T follicular helper cell (primary cell): ENCODE measurements around the gene CRACDL.
A peak's percentile ranks its signal among the peaks of the same experiment; 100 is the strongest.

Experiments used
- DNase-seq: peaks from one replicate; pipeline ENCODE4 v3.0.0-alpha.2; 2020; ENCODE audit warnings: low read depth

Gene CRACDL

DNA sequence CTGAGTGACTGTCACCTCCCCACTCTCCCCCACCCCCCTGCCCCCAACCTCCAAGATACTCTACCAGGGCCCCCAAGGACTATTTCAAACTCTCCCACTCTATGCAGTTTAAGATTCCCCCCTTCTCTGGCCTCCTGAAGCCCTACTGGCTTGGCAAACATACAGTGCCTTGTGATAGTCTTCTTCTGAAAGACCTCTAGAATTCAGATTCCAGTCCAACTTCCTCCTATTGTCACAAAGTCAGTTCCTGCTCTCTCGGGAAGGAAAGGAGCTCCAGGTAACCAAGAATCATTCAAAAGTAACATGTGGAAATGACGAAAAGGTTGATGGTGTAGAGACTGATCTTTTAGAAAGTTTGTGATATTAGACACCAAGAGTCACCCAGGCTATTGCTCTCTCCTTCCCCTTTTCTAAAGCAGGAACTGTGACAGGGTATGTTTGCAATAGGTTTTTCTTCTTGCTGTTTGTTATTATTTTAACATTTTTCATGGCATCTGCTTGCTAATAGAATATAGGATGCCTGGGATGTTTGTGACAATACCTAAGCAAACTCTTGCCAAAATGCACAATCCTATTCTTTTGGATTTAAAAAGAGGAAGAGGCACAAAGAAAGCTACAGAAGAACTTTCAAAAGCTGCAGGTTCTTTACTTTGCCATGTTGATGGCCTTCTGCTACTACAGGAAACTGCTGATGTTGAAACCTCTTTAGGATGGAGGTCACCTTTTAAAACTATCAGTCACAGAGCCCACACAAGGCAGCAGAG lies 111.6 kb downstream of the CRACDL start:
- no peak for DNase-seq

DNA sequence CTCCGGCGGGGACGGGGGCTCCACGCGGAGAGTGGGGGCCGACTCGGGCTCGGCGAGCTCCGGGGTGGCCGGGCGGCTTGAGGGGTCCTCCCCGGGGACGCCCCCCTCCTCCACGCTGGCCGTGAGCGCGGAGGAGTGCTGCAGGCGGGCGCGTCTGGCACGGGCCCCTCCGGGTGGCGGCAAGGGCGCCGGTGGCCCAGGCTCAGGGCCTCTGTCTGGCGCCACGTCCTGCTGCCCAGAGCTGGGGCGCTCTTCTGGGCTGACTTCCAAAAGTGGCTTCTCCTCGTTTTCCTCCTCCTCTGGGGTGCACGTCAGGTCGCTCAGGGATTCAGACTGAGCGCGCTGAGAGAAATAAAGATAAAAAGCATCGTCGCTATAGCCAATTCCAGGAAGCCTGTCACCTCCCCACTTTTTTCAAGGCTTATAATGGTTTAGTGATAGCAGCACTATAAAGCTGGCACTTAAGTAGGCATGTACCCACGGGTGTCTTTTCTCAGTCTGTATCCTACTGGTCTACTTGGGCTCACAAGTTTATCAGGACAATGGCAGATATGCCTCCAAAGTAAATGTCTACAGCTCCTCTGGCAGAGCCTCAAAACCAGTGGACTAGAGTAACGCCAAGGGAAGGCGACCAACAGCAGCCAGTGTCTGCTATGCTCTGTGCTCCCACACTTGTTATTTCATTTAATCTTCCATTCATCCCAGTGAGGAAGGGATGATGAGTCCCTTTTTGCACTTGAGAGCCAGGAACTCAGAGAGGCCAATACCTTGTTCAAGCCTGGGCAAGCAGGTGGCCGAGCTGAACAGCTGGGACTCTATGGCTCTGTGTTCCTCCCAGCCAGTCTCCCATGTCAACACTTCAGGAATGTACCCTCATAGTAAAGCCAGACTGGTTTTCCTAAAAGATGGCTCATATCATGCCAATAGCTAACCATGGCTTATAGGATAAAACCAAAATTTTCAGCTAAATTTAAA lies 112.5 kb downstream of the CRACDL start:
- no peak for DNase-seq

DNA sequence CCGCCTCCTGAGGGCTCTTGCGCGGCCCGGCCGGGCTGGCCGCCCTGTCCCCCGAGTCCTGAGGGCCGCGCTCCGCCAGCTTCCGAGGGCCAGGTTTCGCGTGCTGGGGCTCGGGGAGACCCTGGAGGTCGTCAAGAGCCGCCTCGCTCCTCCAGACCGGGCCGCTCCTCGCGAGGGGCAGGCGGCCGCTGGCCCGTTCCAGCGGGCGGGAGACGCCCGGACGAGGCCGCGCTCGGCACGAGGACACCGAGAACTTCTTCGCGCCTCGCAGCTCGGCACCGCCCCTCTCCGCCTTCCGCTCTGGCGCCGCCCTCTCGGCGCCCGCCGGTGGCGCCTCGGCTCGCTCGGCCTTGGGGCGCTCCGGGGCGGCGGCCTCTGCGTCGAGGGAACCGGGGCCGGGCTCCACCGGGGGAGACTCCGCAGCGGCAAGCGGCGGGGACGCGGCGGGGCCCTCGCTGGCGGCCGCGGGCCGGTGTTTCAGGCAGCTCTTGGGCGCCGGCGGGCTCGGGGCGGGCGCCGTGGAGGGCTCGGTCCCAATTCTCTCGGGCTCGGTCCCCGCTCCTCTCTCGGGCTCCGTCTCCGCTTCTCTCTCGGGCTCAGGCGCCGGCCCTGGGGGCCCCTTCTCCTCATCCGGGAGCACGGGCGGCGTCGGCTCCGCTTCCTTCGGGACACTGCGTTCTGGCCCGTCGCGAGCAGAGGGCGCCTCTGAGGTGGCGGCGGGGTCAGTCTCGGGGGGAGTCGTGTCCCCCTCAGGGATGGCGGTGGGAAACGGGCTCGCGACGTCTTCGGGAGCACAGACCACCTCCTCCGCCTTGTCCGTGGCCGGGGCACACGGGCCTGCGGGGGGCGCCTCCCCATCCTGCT lies 113.5 kb downstream of the CRACDL start:
- peak; percentile 36 for DNase-seq

DNA sequence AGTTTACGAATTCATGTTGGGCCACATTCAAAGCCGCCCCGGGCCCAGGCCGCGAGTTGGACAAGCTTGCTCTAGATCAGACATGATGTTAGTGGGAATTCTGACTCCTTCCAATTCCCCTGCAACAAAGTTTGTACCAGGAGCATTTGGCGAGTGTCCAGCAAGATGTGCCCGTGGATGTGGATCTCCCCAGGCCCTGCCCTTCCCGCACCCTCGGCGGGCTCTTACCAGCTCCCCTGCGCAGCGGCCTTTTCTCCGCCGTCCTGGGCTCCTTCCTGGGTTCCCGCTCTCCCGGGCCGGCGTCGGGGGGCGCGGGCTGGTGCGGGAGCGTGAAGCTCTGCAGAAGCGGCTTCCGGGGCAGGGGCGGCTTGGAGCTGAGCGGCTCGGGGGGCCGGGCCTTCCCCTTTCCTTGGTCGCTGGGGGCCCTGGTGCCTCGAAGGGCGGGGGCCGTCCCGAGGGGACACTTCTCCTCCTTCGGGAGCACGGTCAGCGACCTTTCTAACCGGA lies 114.3 kb downstream of the CRACDL start:
- no peak for DNase-seq

DNA sequence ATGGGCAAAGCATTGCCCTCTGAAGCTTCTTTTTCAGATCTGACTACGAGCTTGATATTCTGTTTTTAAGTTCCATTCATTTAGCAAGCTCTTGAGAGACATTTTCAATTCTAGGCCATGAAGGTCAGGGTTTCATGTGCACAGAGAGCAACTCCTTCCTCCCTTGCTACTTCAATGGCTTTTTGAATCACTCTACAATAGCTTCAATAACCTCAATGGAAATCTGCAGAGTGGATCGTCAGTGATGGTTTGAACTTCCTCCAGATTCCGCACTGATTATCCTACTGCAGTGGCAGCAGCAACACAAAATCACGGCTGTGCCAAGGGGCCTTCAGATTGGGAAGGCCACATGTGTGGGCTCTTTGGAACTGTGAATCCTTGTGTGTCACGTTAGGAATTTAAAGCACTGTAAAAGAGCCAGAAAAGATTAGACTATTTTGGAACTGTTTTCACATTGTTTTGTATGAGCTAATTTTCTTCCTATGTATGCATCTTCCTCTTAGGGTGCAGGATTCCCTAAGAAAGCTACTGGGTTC lies 116.7 kb downstream of the CRACDL start:
- DNase-seq, result no peak

DNA sequence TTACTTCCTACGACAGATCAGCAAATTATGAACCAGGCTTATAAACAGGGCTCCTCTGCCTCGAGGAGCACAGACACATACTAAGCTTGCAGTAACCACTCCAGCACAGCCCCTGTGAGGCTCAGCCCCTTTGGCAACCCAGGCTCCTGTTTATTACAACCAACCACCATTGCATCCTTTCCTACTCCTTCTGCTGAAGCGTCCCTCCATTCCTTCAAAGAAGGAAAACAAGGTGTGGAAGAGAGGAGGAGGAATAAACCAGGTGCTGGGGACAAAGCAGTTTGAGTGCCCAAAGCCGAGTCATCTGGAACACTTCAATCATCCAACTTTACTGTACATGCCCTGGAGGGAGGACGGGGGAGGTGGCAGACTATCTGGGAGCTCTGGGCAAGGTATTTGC lies 117.9 kb downstream of the CRACDL start:
- DNase-seq, result no peak

DNA sequence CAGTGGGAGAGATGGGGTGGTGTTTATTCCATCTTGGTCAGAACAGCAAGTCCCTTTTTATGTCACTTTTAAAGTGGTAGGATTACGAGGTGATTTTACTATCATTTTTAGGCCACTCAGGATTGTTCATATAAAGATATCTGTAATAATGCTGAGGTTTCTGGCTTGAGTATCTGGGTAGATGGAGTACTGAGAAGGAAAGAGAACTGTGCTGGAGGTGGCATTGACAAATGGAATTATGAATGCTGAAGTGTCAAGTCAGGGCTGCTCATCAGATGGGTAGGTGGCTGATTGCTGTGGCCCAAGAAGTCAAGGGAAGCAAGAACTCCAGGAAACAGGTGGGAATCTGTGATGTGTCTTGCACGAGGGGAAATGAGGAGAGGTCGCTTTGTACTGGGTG lies 119.7 kb downstream of the CRACDL start:
- no peak for DNase-seq

DNA sequence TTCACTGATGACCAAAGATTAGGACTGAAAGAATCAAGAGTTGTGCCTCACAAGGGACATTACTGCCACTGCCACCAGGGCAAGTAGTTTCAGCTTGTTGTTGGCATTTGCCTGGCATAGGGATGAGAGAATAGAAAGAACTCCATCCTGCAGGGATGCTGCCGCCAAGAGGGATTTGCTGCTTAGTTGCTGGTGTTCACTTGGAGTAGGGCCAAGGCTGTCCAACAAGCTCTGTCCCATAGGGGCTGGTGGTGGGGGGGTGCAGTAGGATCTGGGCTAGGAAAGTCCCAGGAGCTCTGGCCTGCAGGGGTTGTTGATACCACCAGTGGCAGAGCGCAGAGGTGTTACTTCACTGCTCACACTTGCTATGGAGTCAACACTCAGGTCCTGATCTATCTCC lies 120.2 kb downstream of the CRACDL start:
- DNase-seq, result no peak

DNA sequence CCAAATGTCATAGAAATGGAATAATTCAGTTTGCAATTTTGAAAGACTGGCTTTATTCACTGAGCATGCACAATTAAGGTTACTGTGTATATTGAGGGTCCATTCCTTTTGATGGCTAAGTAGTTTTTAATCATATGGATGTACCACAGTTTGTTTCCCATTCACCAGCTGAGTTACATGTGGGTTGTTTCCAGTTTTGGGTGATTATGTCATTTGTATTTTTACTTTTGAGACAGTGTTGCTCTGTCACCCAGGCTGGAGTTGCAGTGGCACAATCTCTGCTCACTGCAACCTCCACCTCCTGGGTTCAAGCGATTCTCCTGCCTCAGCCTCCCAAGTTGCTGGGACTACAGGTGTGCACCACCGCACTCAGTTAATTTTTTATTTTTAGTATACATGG lies 124.3 kb downstream of the CRACDL start:
- no peak for DNase-seq

DNA sequence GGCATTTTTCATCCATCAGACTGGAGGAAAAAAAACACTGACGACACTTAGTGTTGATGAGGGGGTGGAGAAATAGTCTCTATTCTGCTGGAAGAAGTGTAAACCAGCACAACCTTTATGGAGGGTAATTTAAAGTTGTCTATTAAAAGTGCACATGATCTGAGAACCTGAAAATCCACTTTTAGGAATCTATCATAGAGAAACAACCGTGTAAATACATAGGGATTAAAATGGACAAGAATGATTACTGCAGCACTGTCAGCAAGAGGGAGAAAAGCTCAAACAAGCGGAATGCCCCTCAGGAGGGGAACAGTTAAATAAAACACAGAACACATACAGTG lies 125.5 kb downstream of the CRACDL start:
- DNase-seq, result no peak

DNA sequence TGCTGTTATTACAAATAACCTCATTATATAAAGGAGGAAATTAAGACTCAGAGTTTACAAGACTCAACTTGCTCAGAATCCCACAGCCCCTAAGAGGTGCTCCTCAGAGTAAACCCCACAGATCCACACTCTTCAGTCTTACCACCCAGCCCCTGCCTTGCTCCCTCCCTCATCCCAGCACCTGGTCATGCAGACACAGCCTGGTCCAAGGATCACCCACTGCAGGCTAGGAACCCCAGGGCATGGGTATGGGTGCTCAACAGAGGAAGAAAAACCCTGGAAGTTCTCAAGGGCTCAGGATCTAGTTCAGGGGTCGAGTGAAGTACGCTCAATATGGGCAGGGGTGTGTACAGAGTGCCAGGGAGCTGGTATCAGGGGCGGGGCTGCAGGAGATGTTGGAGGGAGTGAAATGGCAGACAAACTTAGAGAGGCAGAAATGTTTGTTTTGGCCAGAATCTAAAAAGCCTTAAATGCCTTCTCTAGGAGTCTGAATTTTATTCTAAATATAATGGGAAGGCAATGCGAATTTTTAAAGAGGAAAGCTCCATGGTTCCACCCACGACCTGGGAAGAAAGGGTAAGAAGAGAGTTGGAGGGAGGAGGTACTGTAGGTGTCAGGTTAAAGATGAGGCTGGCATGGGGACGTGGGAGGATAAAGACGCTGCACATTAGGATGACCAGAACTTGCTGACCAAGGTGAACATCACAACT lies 126.0 kb downstream of the CRACDL start:
- no peak for DNase-seq

DNA sequence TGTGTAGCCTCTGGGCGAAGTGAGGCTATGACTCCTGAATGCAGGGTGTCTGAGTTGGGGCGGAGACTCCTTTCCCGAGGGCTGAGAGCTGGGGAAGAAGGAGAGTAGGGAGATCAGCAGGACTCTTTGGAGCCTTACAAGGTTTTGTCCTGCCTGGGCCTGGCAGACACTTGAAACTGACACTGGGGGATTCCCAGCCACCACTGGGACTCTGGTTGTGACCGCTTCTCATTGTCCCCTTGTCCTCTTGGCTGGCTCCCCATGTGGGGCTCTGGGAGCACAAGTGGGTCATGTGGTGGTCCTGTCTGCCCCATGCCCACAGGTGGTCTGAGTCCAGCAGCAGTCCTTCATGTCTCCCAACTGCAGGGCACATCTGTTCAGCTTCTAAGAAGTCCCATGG lies 126.9 kb downstream of the CRACDL start:
- DNase-seq, result no peak

DNA sequence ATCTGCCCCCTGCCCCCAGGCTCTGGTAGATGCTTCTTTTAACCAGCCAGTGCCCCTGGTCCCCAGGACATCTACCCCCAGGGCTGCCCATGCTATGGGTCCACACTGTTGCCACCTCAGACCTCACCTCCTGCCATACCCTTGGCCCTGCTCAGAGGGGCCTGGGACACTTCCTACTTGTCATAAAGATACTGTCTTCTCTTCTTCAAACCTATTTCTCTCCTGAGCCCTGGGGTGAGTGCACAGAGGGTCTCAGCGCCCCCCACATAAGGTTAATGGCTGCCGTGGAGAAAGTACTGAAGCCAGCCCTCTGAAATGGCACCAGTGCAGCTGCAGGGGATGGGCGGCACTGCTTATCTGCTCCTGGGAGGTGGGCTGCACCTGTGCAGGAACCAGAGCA lies 127.5 kb downstream of the CRACDL start:
- no peak for DNase-seq

DNA sequence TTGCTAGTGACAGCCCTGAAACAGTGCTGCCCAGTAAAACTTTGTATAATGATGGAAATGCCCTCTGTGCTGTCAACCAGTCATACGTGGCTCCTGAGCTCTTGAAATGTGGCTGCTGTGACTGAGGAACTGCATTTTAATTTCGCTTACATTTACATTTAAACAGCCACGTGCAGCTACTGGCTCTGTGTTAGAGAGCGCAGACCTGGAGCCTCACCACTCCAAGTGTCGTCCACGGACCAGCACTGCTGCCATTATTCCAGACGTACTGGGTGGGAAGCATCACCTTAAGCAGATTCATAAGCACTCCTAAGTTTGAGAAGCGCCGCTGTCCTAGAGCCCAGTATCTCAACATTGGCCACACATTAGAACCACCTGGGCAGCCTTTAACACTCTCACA lies 128.1 kb downstream of the CRACDL start:
- DNase-seq, result no peak

DNA sequence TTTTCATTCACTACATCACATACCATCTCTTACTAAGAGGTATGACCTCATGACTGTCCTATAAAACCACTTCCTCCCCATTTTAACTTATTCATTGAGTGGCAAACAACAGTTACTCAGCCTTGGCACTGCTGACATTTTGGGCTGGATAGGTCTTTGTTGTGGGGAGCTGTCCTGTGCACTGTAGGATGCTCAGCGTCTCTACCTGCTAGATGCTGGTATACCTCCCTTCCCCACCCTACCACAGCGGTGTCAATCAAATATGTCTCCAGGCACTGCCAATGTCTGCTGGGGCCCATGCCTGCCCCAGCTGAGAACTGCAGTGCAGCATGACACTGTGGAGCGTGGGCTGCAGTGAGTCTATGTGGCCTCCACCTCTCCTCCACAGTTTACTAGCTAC lies 128.8 kb downstream of the CRACDL start:
- no peak for DNase-seq

DNA sequence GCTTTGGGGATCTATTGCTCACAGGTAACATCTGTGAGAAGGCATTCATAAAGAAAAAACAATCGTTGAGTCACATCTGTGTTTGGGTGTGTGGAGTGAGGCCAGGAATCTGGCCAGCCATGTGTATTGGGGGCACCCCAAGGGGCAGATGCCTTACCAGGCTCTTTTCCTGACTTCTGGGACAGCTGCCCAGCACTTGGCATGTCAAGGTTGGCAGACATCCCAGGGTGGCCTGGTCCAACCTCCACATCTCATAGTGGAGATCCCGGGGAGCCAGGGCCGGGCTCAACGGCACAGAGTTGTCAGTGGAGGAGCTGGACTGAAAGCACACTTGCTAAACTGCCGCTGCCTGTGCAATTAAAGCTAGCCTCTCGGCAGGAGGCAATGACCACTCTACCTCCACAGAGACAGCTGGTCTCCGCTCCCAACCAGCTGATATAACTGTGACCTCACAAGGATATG lies 129.8 kb downstream of the CRACDL start:
- DNase-seq, result no peak

DNA sequence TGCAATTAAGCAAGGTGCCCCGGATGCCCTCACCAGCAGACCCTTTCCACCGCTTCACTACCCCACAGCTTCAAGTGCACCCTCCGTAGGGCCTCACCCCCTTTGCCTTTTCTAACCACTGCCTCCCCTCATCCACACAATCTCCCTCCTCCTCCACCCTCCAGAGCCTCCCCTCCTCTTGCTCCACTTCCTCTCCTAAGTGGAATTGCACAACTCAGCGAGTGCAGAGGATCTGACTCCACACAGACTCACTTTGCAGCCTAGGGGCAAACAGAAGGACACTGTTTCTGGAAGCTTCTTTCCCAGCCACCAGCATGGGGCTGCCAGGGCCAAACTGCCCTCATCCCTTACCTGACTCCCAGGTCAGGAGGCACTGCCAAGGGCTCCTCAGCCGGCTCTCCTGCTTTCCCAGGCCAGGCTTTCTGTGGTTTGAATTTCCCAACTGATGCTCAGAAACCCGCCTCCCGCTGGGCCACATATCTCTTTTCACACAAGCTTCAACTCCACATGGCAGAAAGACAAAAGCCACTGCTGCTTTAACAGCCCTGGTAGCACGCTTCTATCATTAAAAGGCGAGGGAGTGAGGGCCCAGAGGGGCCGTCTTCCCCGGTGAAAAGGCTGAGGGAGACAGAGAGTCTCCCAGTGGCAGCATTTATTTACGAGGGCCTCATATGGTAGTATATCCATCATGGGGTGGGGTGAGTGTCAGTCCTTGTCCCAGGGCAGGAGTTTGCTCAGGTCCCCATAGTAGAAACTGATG lies 130.4 kb downstream of the CRACDL start:
- no peak for DNase-seq

DNA sequence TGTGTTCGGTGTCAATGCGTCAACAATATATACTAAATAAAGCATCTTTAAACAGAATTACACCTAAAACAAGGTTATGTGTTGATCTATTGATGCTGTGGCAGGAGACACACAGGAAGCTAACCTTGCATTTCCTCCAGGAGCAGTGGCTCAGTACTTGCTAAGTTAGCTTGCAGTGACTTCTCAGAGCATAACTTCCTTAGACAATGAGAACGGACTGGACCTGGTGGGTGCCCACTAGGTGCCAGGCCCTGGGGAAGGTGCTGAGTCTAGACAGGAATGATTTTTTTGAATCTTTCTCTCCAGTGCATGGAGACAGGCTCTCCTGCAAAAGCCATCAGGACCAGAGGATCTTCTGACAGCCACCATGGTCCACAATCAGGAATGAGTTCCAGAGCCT lies 131.3 kb downstream of the CRACDL start:
- DNase-seq, result no peak

DNA sequence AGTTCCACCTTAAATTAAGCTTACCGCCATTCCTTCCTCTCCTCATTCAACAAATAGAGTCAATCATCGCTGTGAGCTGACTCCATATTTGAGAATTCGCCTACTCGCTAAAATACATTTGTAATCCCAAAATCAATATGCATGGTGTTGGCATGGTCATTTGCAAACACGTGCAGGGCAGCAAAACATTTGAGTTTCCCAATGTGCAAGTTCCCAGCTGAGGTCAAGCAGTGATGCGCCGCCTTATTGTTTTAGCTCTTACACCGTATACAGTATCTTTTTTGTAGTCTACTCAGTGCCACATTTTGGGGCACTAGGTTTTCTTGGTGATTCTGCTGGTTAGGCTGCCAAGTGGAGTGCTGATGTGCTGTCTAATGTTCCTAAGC lies 131.8 kb downstream of the CRACDL start:
- DNase-seq, result no peak
